GM18861 (cell line): ENCODE data around the gene MYO10.
"Not testable (repeated sequence)": the region's sequence is repeated elsewhere in the genome, so short reads cannot be mapped to it uniquely, and the experiment has no call there.

Experiments
- ATAC-seq: cut with Tn5 transposase; IDR thresholded peaks from one replicate; pipeline ENCODE4 v1.9.1; 2021; ENCODE audit not compliant: unreplicated experiment

MYO10 gene

GRCh38 chr5:16936150-16936988 lies at the start of gene MYO10:
TSS of gene MYO10 (minus strand) at chr5:16936288. CDS start at chr5:16935808, 480 bp downstream.
- peak; percentile 47 for ATAC-seq

- not testable (repeated sequence) for ATAC-seq
Observed at GRCh38 chr5:16985304-16985703, 49.2 kb upstream of the MYO10 start.

DNA sequence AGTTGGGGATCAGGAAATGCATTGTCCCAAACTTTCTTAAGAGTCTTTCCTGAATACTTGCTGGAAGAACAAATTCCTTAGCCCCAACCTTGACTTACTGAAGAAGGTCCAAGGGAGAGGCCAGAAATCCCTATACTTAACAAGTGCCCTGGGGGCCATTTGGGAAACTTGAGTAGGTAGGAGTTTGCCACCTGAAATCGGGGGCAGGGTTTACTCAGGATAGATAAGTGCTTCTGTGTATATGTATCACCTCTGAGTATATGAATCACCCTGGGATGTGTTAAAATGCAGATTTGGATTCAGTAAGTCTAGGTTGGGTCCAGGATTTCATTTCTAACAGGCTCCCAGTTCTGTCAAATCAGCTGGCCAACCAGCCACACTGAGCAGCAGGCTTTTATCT lies 47.9 kb upstream of the MYO10 start:
- no peak for ATAC-seq

DNA sequence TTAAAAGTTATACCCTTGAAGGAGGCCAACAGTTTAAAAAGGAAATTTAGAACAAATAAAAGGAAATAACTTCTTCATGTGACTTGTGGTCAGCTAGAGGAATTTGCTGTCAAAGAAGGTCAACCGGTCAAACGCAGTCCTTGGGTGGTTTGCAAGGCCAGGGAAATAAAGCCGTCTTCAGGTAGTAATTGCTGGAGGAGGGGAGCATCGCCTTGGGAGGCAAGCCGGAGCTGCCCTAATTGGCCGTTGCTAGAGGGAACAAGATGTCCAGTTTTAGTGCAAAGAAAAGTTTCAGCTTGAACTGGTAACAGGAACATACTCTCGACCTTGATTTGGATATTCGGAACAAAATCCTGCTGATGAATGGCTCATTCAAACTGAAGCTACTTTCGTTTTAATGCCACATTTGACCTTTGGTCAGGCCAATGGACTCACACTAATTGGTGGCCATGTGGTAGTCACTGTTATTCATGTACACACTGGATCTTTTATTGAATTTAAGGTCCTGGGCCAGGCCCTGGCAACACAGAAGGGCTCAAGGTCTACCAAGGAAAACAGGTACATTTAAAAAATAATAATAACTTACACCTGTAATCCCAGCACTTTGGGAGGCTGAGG lies 47.0 kb upstream of the MYO10 start:
- ATAC-seq: no peak

DNA sequence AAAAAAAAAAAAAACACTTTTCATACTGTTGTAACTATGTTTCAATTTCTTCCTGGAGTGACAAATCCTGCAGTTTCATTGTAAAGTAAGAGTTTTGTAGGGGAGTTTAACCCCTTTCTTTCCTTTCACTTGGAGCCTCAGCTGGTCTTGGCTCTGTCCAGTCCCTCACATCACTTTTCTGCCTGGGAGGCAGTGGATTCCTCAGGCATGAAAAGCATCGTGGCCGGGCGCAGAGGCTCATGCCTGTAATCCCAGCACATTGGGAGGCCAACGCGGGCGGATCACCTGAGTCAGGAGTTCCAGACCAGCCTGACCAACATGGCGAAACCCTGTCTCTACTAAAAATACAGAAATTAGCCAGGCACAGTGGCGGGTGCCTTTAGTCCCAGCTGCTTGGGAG lies 45.6 kb upstream of the MYO10 start:
- ATAC-seq: no peak

- ATAC-seq: no peak
Observed at GRCh38 chr5:16980983-16981382, 44.9 kb upstream of the MYO10 start.

DNA sequence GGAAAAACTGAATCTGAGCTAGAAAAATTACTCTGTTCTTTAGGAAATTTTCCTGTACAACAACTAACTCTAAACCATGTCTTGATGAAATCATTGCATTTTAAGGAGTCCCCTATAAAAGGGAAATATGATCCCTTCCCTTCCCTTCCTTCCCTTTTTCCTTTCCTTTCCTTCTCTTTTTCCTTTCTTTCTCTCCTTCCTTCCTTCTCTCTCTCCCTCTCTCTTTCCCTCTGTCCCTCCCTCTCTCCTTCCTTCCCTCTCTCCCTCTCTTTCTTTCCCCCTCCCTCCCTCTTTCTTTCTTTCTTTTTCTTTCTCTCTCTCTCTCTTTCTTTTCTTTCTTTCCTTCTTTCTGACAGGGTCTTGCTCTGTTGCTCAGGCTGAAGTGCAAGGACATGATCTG lies 42.2 kb upstream of the MYO10 start:
- no peak for ATAC-seq

DNA sequence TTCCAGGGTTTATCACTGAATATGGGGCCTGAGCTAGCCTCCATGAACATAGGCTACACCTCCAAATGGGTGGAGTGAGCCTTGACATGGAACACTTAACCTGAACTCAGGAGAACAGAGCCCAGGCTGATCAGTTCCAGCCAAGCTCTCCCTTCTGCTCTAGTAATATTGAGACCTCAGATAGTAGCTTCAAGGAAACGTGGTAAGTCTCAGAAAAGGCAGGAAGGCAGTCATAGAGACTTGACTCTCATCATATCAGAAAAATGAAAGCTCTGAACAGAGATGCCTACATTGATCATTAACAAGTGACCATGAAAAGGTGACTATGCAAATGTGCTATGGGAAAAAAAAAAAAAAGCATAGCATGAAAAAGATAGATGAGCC lies 40.5 kb upstream of the MYO10 start:
- peak; percentile 88 for ATAC-seq

GRCh38 chr5:16975950-16976624 lies 40.0 kb upstream of the MYO10 start:
- peak; percentile 66 for ATAC-seq

DNA sequence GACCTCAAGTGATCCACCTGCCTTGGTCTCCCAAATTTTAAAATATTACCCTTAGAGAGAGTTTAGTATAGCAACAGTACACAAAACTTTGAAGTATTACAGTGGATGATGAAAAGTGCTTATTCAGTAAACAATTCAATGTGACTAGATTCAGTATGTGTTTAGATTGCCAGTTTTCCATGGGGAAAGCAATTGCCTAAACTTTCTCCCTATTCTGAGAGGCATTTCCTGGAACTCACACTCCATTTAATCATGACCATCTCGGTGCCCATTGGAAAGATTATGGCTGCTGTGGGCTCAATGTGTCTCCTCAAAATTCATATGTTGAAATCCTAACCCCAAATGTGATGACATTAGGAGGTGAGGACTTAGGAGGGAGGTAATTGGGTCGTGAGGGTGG lies 38.9 kb upstream of the MYO10 start:
- no peak for ATAC-seq

GRCh38 chr5:16970826-16971225 lies 34.7 kb upstream of the MYO10 start:
- no peak for ATAC-seq

DNA sequence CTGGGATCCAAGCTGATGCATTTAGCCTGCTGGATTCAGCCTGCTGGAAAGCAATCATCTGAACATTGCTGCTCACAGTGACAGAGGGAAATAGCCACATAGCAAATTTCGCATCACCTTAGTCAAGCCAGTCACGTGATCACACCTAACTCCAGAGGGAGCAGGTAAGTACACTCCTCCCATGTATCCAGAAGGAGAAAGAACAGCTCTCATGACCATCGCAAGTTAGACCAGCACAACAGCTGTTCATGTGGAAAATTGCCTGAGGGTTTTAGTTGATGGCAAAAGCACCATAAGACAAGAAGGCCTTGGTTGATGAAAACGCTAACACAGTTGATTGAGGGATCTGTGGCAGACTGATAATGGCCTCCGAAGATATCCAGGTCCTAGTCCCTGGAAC lies 34.2 kb upstream of the MYO10 start:
- ATAC-seq: no peak

DNA sequence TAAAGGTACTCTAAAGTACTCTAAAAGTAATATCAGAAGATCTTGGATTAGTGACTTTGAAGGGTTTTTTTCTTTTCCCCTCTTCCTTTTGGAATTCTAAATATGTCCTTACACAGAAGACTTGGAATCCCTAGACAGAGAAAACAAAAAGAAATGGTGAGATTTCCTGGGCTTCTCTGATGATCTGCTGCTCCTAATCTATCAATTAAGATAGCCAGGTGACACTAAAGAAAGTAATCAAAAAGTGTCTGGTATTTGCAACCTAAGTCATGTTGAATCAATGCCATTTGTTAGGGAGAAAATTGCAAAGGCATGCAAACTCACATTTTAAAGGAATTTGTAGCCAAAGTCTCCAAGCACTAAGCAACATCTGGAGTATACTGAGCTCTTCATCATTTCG lies 29.5 kb upstream of the MYO10 start:
- no peak for ATAC-seq

- no peak for ATAC-seq
Observed at GRCh38 chr5:16963821-16964220, 27.7 kb upstream of the MYO10 start.

DNA sequence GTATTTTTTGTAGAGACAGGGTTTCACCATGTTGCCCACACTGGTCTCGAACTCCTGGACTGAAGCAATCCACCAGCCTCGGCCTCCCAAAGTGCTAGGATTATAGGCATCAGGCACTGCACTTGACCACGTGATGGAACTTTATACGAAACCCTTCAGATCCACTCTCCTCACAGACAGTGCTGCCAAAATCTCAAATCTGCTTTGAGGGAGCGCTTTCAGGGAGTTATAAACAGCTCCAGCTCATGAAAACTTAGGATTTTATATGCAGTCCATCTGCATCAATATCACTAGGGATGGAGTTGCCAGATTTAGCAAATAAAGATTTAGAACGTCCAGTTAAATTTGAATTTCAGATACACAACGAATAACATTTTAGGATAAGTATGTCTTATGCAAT lies 25.0 kb upstream of the MYO10 start:
- ATAC-seq: no peak

DNA sequence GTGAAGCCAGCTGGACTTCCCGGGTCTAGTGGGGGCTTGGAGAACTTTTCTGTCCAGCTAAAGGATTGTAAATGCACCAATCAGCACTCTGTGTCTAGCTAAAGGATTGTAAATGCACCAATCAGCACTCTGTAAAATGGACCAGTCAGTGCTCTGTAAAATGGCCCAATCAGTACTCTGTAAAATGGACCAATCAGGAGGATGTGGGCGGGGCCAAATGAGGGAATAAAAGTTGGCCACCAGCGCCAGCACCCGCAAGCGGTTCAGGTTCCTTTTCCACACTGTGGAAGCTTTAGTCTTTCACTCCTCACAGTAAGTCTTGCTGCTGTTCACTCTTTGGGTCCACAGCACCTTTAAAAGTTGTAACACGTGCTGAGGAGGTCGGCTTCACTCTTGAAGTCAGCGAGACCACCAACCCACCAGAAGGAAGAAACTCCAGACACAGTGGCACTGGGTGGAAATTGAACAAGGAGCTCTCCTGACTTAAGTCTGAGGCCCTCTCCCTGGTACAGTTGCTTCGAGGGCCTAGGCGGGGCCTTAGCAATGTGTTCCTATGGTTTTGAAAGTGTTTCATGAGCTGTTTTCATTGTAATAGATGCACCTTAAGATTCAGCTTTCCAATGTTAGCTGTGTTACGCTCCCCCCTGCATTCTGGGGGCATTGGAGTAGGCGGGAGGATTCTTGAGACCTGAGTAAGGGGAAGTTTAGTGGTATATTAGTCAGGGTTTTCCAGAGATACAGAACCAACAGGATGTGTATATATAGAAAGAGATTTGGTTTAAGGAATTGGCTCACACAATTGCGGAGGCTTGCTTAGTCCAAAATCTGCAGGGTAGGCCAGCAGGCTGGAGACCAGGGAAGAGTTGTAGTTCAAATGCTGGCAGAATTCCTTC lies 21.5 kb upstream of the MYO10 start:
- no peak for ATAC-seq

GRCh38 chr5:16953729-16954128 lies 17.6 kb upstream of the MYO10 start:
- no peak for ATAC-seq

DNA sequence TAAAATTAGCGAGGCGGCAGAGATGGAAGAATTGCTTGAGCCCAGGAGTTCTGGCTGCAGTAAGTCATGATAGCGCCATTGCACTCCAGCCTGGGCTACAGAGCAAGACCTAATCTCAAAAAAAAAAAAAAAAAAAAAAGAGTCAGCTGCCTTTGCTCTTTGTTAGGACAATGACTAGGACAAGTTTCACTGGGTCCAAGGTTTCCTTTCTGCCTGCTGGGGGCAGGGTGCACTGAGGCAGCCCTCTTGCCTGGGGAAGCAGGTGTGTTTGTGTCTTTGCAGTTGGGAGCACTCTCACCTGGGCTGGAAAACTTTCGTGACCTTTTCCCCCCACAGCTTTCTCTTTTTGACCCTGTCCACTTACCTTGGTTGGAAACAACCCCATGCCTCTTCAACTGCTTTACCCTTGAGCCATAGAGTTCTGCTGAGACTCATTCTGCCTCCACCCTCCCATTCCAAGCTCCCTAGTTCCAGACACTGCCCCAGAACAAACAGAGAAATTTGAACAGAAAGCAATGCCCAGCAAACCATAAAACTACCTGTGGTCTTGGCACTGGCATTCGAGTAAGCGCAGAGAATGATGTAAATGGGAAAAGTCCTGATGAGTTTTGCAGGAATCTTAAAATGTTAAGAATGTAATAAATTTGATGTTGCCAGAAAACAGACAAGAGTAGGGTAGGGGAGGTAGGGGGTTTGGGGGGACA lies 17.0 kb upstream of the MYO10 start:
- ATAC-seq: no peak

DNA sequence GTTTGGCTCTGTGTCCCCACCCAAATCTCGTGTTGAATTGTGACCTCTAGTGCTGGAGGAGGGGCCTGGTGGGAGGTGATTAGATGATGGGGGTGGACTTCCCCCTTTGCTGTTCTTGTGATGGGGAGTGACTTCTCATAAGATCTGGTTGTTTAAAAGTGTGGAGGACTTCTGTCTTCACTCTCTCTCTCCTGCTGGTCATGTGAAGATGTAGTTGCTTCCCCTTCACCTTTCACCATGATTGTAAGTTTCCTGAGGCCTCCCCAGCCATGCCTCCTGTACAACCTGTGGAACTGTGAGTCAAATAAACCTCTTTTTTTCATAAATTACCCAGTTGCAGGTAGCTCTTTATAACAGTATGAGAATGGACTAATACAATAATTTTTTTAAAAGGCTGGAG lies 10.6 kb upstream of the MYO10 start:
- no peak for ATAC-seq

GRCh38 chr5:16944816-16945562 lies 8.9 kb upstream of the MYO10 start:
- ATAC-seq: no peak
